Hepatocyte (in vitro differentiated cells): ENCODE data around the gene LAMA3. TPM values are rescaled to one million over a fixed set of nuclear protein-coding genes. Genes with fewer than 3 reads are reported as not detected.

Experiments
- DNase-seq: peaks from one replicate; pipeline ENCODE4 v3.0.0-alpha.2; 2016; ENCODE audit warnings: low spot score
- H2AFZ ChIP-seq: fragments of 200-600 bp; sonication (generic); 2 replicates; pipeline ENCODE4 v1.6.0; 2016; ENCODE audit warnings: antibody characterized with exemption, mild to moderate bottlenecking
- H3K27ac ChIP-seq: fragments of 200-600 bp; sonication (generic); 2 replicates; pipeline ENCODE4 v1.5.1; 2016; ENCODE audit warnings: mild to moderate bottlenecking
- H3K27me3 ChIP-seq: fragments of 200-600 bp; sonication (generic); 2 replicates; pipeline ENCODE4 v1.6.1; 2016
- H3K36me3 ChIP-seq: fragments of 200-600 bp; sonication (generic); replicated peaks from 2 replicates; pipeline ENCODE4 v1.5.1; 2016; ENCODE audit warnings: low read depth; ENCODE audit not compliant: insufficient read depth
- H3K4me1 ChIP-seq: fragments of 200-600 bp; sonication (generic); 2 replicates; pipeline ENCODE4 v1.5.1; 2016; ENCODE audit warnings: mild to moderate bottlenecking, moderate library complexity; ENCODE audit not compliant: insufficient read depth
- H3K4me2 ChIP-seq: fragments of 200-600 bp; sonication (generic); 2 replicates; pipeline ENCODE4 v1.6.0; 2016
- H3K4me3 ChIP-seq: fragments of 200-600 bp; sonication (generic); 2 replicates; pipeline ENCODE4 v1.5.1; 2016; ENCODE audit warnings: mild to moderate bottlenecking
- H3K79me2 ChIP-seq: fragments of 200-600 bp; sonication (generic); 2 replicates; pipeline ENCODE4 v1.6.0; 2017; ENCODE audit warnings: mild to moderate bottlenecking
- H3K9me2 ChIP-seq: fragments of 200-600 bp; sonication (generic); replicated peaks from 2 replicates; pipeline ENCODE4 v1.6.0; 2017; ENCODE audit warnings: mild to moderate bottlenecking; ENCODE audit not compliant: insufficient read depth
- H3K9me3 ChIP-seq: fragments of 200-600 bp; sonication (generic); 2 replicates; pipeline ENCODE4 v1.5.1; 2016; ENCODE audit warnings: low read depth, mild to moderate bottlenecking
- H4K20me1 ChIP-seq: fragments of 200-600 bp; sonication (generic); 2 replicates; pipeline ENCODE4 v1.6.0; 2016; ENCODE audit warnings: mild to moderate bottlenecking; ENCODE audit not compliant: insufficient read depth, poor library complexity, severe bottlenecking
- EZH2 ChIP-seq: fragments of 200-600 bp; sonication (generic); IDR thresholded peaks from 2 replicates; pipeline ENCODE4 v1.6.1; 2016; ENCODE audit warnings: antibody characterized with exemption, mild to moderate bottlenecking, borderline replicate concordance
- EZH2phosphoT487 ChIP-seq: fragments of 200-600 bp; sonication (generic); IDR thresholded peaks from one replicate; pipeline ENCODE4 v1.6.1; 2018; ENCODE audit warnings: antibody characterized with exemption, mild to moderate bottlenecking, low read depth, moderate library complexity; ENCODE audit not compliant: unreplicated experiment, severe bottlenecking
- WGBS: methylation state at CpG from one replicate; pipeline ENCODE4 v1.1.6; 2016; ENCODE audit warnings: low lambda C conversion rate; ENCODE audit errors: missing lambda C conversion rate; 5-methylcytosine and 5-hydroxymethylcytosine counted together
- polyA plus RNA-seq: library from polyadenylated mRNA; unstranded; fragments of >200 nt; fragmentation: Nextera tagmentation; extraction: Ambion mirVana; gene quantifications from 2 replicates; pipeline ENCODE4 v1.2.1, GENCODE V29; 2016
- total RNA-seq: library from RNA; depleted of rRNA; stranded (reverse); fragments of >200 nt; gene quantifications from 2 replicates; pipeline ENCODE4 v1.2.3, GENCODE V29; 2014
- TF ChIP-seq, protein P1 (sequence below): fragments of 200-600 bp; sonication (generic); IDR thresholded peaks from 2 replicates; pipeline ENCODE4 v1.5.1; 2016; ENCODE audit warnings: antibody characterized with exemption, mild to moderate bottlenecking; ENCODE audit not compliant: poor library complexity

The LAMA3 gene
- total and polyA plus RNA-seq, 2 experiments from 2014 or later = 29.9 to 52.1 TPM

GRCh38 chr18:23927821-23928746, 238.8 kb downstream of the LAMA3 start:
- Histone ChIP-seq H3K27ac (no peak overlapping the region), H3K79me2 (no peaks in the 10 kb centered on the region), H4K20me1 (no peaks in the 10 kb centered on the region), H3K27me3 (no peaks in the 10 kb centered on the region), H3K4me2 (peak overlapping the region; percentile 6), H3K4me3 (no peak overlapping the region), H3K9me3 (no peaks in the 10 kb centered on the region), H2AFZ (no peak overlapping the region), H3K36me3 (no peaks in the 10 kb centered on the region), H3K4me1 (no peaks in the 10 kb centered on the region), H3K9me2 (no peaks in the 10 kb centered on the region)
- TF ChIP-seq, protein P1, sequence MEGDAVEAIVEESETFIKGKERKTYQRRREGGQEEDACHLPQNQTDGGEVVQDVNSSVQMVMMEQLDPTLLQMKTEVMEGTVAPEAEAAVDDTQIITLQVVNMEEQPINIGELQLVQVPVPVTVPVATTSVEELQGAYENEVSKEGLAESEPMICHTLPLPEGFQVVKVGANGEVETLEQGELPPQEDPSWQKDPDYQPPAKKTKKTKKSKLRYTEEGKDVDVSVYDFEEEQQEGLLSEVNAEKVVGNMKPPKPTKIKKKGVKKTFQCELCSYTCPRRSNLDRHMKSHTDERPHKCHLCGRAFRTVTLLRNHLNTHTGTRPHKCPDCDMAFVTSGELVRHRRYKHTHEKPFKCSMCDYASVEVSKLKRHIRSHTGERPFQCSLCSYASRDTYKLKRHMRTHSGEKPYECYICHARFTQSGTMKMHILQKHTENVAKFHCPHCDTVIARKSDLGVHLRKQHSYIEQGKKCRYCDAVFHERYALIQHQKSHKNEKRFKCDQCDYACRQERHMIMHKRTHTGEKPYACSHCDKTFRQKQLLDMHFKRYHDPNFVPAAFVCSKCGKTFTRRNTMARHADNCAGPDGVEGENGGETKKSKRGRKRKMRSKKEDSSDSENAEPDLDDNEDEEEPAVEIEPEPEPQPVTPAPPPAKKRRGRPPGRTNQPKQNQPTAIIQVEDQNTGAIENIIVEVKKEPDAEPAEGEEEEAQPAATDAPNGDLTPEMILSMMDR = no peak
- TF ChIP-seq EZH2phosphoT487 (no peak), EZH2 (no peak)
- WGBS = 48% methylated on average over 13 of the region's 13 CpGs
- DNase-seq = no peak

- Histone ChIP-seq H2AFZ (no peak overlapping the region), H3K79me2 (no peaks in the 10 kb centered on the region), H3K4me1 (no peaks in the 10 kb centered on the region), H3K9me2 (no peaks in the 10 kb centered on the region), H4K20me1 (no peaks in the 10 kb centered on the region), H3K36me3 (no peaks in the 10 kb centered on the region), H3K27ac (no peak overlapping the region), H3K4me2 (no peak overlapping the region), H3K4me3 (no peak overlapping the region), H3K9me3 (no peaks in the 10 kb centered on the region), H3K27me3 (no peaks in the 10 kb centered on the region)
- WGBS = 92% methylated on average over 5 of the region's 5 CpGs
- no peak for TF ChIP-seq EZH2
- TF ChIP-seq, protein P1 = no peak
- no peak for DNase-seq
Observed at GRCh38 chr18:23929362-23929930, 240.2 kb downstream of the LAMA3 start.

DNA sequence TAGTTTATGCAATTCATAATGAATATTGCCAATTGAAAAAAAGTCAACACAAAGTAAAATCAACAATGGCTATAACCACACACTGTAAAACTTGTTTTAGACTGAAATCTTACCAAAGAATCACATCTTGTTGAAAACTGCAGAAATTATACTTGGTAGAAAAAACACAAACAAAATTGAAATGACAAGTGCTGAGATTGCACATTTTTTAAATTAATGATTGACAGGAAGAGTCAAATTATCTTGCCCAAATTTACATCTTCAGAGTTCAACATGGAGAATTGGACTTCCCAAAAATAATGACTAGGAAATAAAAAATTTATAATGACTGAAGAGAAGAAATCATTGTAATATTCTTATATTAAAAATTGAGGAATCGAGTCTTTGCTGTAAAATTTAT, 240.7 kb downstream of the LAMA3 start:
- no peaks in the 10 kb centered on the region for H3K36me3 ChIP-seq
- no peak overlapping the region for H3K27ac ChIP-seq
- H3K9me3 ChIP-seq = no peaks in the 10 kb centered on the region
- no peak overlapping the region for H2AFZ ChIP-seq
- H3K4me1 ChIP-seq = no peaks in the 10 kb centered on the region
- DNase-seq = no peak
- 96% methylated on average over 1 of the region's 1 CpG for whole genome bisulfite sequencing
- TF ChIP-seq EZH2 (no peak), EZH2phosphoT487 (no peak)
- TF ChIP-seq, protein P1 = no peak
- H3K27me3 ChIP-seq = no peaks in the 10 kb centered on the region
- no peaks in the 10 kb centered on the region for H3K79me2 ChIP-seq
- H3K9me2 ChIP-seq = no peaks in the 10 kb centered on the region
- H4K20me1 ChIP-seq = no peaks in the 10 kb centered on the region
- no peak overlapping the region for H3K4me2 ChIP-seq
- no peak overlapping the region for H3K4me3 ChIP-seq
